ENCODE results near the gene ATRNL1. TPM values are rescaled to one million over a fixed set of nuclear protein-coding genes. Genes with fewer than 3 reads are reported as not detected.

ATRNL1 gene
- total and polyA plus RNA-seq, 7 experiments from 2014 or later: 0.46 to 1.0 TPM; not detected in 5

- no peak overlapping the region for H3K4me3 Mint-ChIP-seq
These were observed 767.3 kb downstream of the ATRNL1 start for GRCh38 chr10:115860182-115861107.

GRCh38 chr10:115861455-115861854 lies 768.3 kb downstream of the ATRNL1 start:
- CTCF ChIA-PET: no interaction called here
- Histone ChIP-seq H3K4me3 (ENCODE audit: low read length) (no peak overlapping the region), H3K27me3 (ENCODE audit: control insufficient read depth in 2 of 2, insufficient read depth in 2 of 2, low read length in 2 of 2) (no peaks in the 10 kb centered on the region), H3K27ac (ENCODE audit: low read depth, low read length) (no peak overlapping the region), H3K36me3 (ENCODE audit: control insufficient read depth in 2 of 3, insufficient read depth in 3 of 3, low read length in 3 of 3) (no peaks in the 10 kb centered on the region), H3K4me1 (ENCODE audit: control insufficient read depth in 2 of 2, insufficient read depth in 2 of 2, low read length in 2 of 2) (no peaks in the 10 kb centered on the region), H3K9me3 (ENCODE audit: control insufficient read depth in 2 of 3, low read length in 3 of 3) (no peaks in the 10 kb centered on the region)
- no peak overlapping the region for H3K27ac Mint-ChIP-seq
- POLR2A ChIA-PET: no interaction called here
- peaks cover 0 to 5% (median 0%) of the 10 kb centered on the region in 11 donors for H3K9me3 Mint-ChIP-seq
- no peak overlapping the region for H3K4me3 Mint-ChIP-seq
- DNase-seq: no peak
- intact Hi-C loops (cut with micrococcal nuclease): no loop called here
- no peaks in the 10 kb centered on the region for H3K4me1 Mint-ChIP-seq
- no peaks in the 10 kb centered on the region for H3K27me3 Mint-ChIP-seq
- no peaks in the 10 kb centered on the region for H3K36me3 Mint-ChIP-seq
- no peak for ATAC-seq

More at GRCh38 chr10:115860182-115861107, 767.3 kb downstream of the ATRNL1 start:
- H3K36me3 ChIP-seq (ENCODE audit: control insufficient read depth in 2 of 3, insufficient read depth in 3 of 3, low read length in 3 of 3): no peaks in the 10 kb centered on the region
- no peaks in the 10 kb centered on the region for H3K9me3 ChIP-seq (ENCODE audit: control insufficient read depth in 2 of 3, low read length in 3 of 3)
- Mint-ChIP-seq H3K27ac (no peak overlapping the region), H3K36me3 (no peaks in the 10 kb centered on the region), H3K9me3 (peaks cover 0 to 5% (median 0%) of the 10 kb centered on the region in 11 donors), H3K4me1 (no peaks in the 10 kb centered on the region), H3K27me3 (no peaks in the 10 kb centered on the region)
- H3K27me3 ChIP-seq (ENCODE audit: control insufficient read depth in 2 of 2, insufficient read depth in 2 of 2, low read length in 2 of 2): no peaks in the 10 kb centered on the region
- intact Hi-C loops (cut with micrococcal nuclease): no loop called here
- ATAC-seq: no peak
- CTCF ChIA-PET: no interaction called here
- DNase-seq: no peak
- no peak overlapping the region for H3K4me3 ChIP-seq (ENCODE audit: low read length)
- no peak overlapping the region for H3K27ac ChIP-seq (ENCODE audit: low read depth, low read length)
- POLR2A ChIA-PET: no interaction called here
- no peaks in the 10 kb centered on the region for H3K4me1 ChIP-seq (ENCODE audit: control insufficient read depth in 2 of 2, insufficient read depth in 2 of 2, low read length in 2 of 2)

DNA sequence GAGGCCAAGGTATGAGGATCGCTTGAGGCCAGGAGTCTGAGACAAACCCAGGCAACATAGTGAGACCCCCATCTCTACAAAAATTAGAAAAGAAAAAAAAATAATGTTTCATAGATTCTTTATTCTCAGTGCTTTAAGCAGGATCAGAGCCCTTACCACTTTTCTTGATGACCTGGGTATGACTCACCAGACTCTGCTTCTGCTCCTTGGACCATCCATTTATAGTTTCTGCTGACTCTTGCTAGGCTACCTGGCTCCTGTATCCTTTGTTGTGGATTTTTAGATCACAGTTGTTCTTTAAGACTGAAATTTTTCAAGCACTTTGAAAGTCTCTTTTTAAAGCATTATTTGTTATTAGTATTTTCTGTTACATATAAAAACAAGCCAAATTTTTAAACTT lies 768.7 kb downstream of the ATRNL1 start:
- Mint-ChIP-seq H3K36me3 (no peaks in the 10 kb centered on the region), H3K9me3 (peaks cover 0 to 5% (median 0%) of the 10 kb centered on the region in 11 donors)

DNA sequence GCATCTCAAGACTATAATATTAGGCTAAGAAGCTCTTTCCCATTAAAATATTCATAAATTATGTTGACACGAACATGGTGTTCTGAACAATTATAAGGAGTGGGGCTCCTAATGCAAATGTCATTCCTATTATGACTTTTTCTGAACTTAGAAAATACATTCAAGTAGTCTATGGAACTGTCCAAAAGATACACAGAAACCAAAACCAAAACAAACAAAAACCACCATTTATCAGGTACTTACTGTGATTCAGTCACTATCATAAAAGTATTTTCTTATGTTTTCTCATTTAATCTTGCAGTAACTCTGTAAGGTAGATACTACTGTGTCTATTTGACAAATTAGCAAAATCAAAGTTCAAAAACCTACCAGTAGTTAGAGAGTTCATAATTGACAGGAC lies 773.0 kb downstream of the ATRNL1 start:
- Mint-ChIP-seq H3K4me1 (no peaks in the 10 kb centered on the region), H3K9me3 (peaks cover 0 to 2% (median 0%) of the 10 kb centered on the region in 11 donors), H3K27ac (no peak overlapping the region), H3K4me3 (no peak overlapping the region), H3K27me3 (no peaks in the 10 kb centered on the region), H3K36me3 (no peaks in the 10 kb centered on the region)
- Histone ChIP-seq H3K27me3 (ENCODE audit: control insufficient read depth in 2 of 2, insufficient read depth in 2 of 2, low read length in 2 of 2) (no peaks in the 10 kb centered on the region), H3K36me3 (ENCODE audit: control insufficient read depth in 2 of 3, insufficient read depth in 3 of 3, low read length in 3 of 3) (no peaks in the 10 kb centered on the region), H3K4me3 (ENCODE audit: low read length) (no peak overlapping the region), H3K27ac (ENCODE audit: low read depth, low read length) (no peak overlapping the region), H3K4me1 (ENCODE audit: control insufficient read depth in 2 of 2, insufficient read depth in 2 of 2, low read length in 2 of 2) (no peaks in the 10 kb centered on the region), H3K9me3 (ENCODE audit: control insufficient read depth in 2 of 3, low read length in 3 of 3) (no peaks in the 10 kb centered on the region)
- ChIA-PET POLR2A (no interaction called here), CTCF (no interaction called here)
- intact Hi-C loops (cut with micrococcal nuclease): no loop called here
- ATAC-seq (no peak), DNase-seq (no peak)

More for the DNA sequence above, 768.7 kb downstream of the ATRNL1 start:
- no peaks in the 10 kb centered on the region for H3K4me1 ChIP-seq (ENCODE audit: control insufficient read depth in 2 of 2, insufficient read depth in 2 of 2, low read length in 2 of 2)
- no peaks in the 10 kb centered on the region for H3K27me3 ChIP-seq (ENCODE audit: control insufficient read depth in 2 of 2, insufficient read depth in 2 of 2, low read length in 2 of 2)
- no peaks in the 10 kb centered on the region for H3K27me3 Mint-ChIP-seq
- no peaks in the 10 kb centered on the region for H3K4me1 Mint-ChIP-seq
- intact Hi-C loops (cut with micrococcal nuclease): no loop called here
- H3K27ac Mint-ChIP-seq: no peak overlapping the region
- no peak overlapping the region for H3K27ac ChIP-seq (ENCODE audit: low read depth, low read length)
- H3K9me3 ChIP-seq (ENCODE audit: control insufficient read depth in 2 of 3, low read length in 3 of 3): no peaks in the 10 kb centered on the region
- H3K36me3 ChIP-seq (ENCODE audit: control insufficient read depth in 2 of 3, insufficient read depth in 3 of 3, low read length in 3 of 3): no peaks in the 10 kb centered on the region
- CTCF ChIA-PET: no interaction called here
- no peak overlapping the region for H3K4me3 ChIP-seq (ENCODE audit: low read length)
- no peak for DNase-seq
- no peak overlapping the region for H3K4me3 Mint-ChIP-seq
- no peak for ATAC-seq
- POLR2A ChIA-PET: no interaction called here

GRCh38 chr10:115866691-115867090 lies 773.5 kb downstream of the ATRNL1 start:
- no peaks in the 10 kb centered on the region for H3K4me1 ChIP-seq (ENCODE audit: control insufficient read depth in 2 of 2, insufficient read depth in 2 of 2, low read length in 2 of 2)
- ChIA-PET CTCF (no interaction called here), POLR2A (no interaction called here)
- DNase-seq (no peak), ATAC-seq (no peak)
- Mint-ChIP-seq H3K4me1 (no peaks in the 10 kb centered on the region), H3K27me3 (no peaks in the 10 kb centered on the region), H3K36me3 (no peaks in the 10 kb centered on the region), H3K4me3 (no peak overlapping the region), H3K9me3 (peaks cover 0 to 2% (median 0%) of the 10 kb centered on the region in 11 donors), H3K27ac (no peak overlapping the region)
- H3K36me3 ChIP-seq (ENCODE audit: control insufficient read depth in 2 of 3, insufficient read depth in 3 of 3, low read length in 3 of 3): no peaks in the 10 kb centered on the region
- H3K27ac ChIP-seq (ENCODE audit: low read depth, low read length): no peak overlapping the region
- no peak overlapping the region for H3K4me3 ChIP-seq (ENCODE audit: low read length)
- no peaks in the 10 kb centered on the region for H3K27me3 ChIP-seq (ENCODE audit: control insufficient read depth in 2 of 2, insufficient read depth in 2 of 2, low read length in 2 of 2)
- intact Hi-C loops (cut with micrococcal nuclease): no loop called here
- H3K9me3 ChIP-seq (ENCODE audit: control insufficient read depth in 2 of 3, low read length in 3 of 3): no peaks in the 10 kb centered on the region

DNA sequence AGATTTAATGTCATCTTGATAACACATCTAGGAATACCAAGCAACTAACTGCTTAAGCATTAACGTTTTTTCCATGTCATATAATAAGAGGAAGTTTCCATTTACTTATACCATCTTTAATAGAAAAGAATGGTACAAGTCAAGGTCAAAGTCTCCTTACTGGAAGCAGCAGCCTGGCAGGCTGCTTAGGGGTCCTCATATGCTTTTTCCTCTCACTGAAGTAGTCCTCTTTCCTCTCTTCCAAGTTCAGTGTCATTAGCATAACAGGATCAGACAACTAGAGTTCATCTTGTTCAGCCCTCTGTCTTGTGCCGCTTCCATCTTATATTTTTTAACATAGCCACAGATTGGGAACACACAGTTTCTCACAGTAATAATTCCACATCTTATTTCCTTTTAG lies 774.1 kb downstream of the ATRNL1 start:
- Mint-ChIP-seq H3K36me3 (no peaks in the 10 kb centered on the region), H3K9me3 (peaks cover 0 to 2% (median 0%) of the 10 kb centered on the region in 11 donors), H3K4me3 (no peak overlapping the region), H3K27me3 (no peaks in the 10 kb centered on the region), H3K27ac (no peak overlapping the region), H3K4me1 (no peaks in the 10 kb centered on the region)
- H3K4me3 ChIP-seq (ENCODE audit: low read length): no peak overlapping the region
- no peaks in the 10 kb centered on the region for H3K27me3 ChIP-seq (ENCODE audit: control insufficient read depth in 2 of 2, insufficient read depth in 2 of 2, low read length in 2 of 2)
- POLR2A ChIA-PET: no interaction called here
- H3K36me3 ChIP-seq (ENCODE audit: control insufficient read depth in 2 of 3, insufficient read depth in 3 of 3, low read length in 3 of 3): no peaks in the 10 kb centered on the region
- H3K9me3 ChIP-seq (ENCODE audit: control insufficient read depth in 2 of 3, low read length in 3 of 3): no peaks in the 10 kb centered on the region
- ATAC-seq (no peak), DNase-seq (no peak)
- intact Hi-C loops (cut with micrococcal nuclease): no loop called here
- no peaks in the 10 kb centered on the region for H3K4me1 ChIP-seq (ENCODE audit: control insufficient read depth in 2 of 2, insufficient read depth in 2 of 2, low read length in 2 of 2)
- CTCF ChIA-PET: no interaction called here
- no peak overlapping the region for H3K27ac ChIP-seq (ENCODE audit: low read depth, low read length)

DNA sequence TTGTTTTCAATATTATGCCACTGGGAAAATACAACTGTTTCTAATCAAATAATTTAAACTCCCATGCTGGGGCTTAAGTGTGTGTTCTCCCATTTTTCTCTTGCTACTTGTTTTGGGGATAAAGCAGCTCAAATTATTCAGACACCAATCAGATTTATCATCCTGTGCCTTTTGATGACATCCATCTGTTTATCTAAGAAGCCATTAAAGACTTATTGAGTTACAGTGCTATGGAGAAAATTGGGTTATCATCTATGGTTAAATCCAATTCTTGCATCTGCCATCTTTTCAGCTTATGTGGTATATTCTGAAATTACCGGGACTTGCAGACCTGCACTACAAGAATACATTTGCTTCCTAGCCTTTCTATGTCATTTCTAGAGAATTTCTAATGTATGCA lies 778.7 kb downstream of the ATRNL1 start:
- no peaks in the 10 kb centered on the region for H3K36me3 Mint-ChIP-seq
- ATAC-seq (no peak), DNase-seq (no peak)
- H3K9me3 Mint-ChIP-seq: peaks cover 0 to 6% (median 0%) of the 10 kb centered on the region in 11 donors
- Histone ChIP-seq H3K9me3 (ENCODE audit: control insufficient read depth in 2 of 3, low read length in 3 of 3) (no peaks in the 10 kb centered on the region), H3K36me3 (ENCODE audit: control insufficient read depth in 2 of 3, insufficient read depth in 3 of 3, low read length in 3 of 3) (no peaks in the 10 kb centered on the region), H3K27ac (ENCODE audit: low read depth, low read length) (no peak overlapping the region), H3K4me1 (ENCODE audit: control insufficient read depth in 2 of 2, insufficient read depth in 2 of 2, low read length in 2 of 2) (no peaks in the 10 kb centered on the region), H3K27me3 (ENCODE audit: control insufficient read depth in 2 of 2, insufficient read depth in 2 of 2, low read length in 2 of 2) (no peaks in the 10 kb centered on the region), H3K4me3 (ENCODE audit: low read length) (no peak overlapping the region)
- H3K4me1 Mint-ChIP-seq: no peaks in the 10 kb centered on the region
- CTCF ChIA-PET: no interaction called here
- H3K4me3 Mint-ChIP-seq: no peak overlapping the region
- H3K27me3 Mint-ChIP-seq: peaks cover 0 to 6% (median 0%) of the 10 kb centered on the region in 5 donors
- intact Hi-C loops (cut with micrococcal nuclease): no loop called here
- POLR2A ChIA-PET: no interaction called here
- H3K27ac Mint-ChIP-seq: no peak overlapping the region
